ENCODE measurements around the gene ZNF532. TPM values are rescaled to one million over a fixed set of nuclear protein-coding genes. Genes with fewer than 3 reads are reported as not detected.
"Not testable (repeated sequence)": the region's sequence is repeated elsewhere in the genome, so short reads cannot be mapped to it uniquely, and the experiment has no call there.

The ZNF532 gene
- total RNA-seq, 4 donors from 2014 or later, result 16.2 to 26.9 (median 22.7) TPM

- Histone ChIP-seq H3K27me3 (no peaks in the 10 kb centered on the region), H3K27ac (no peak overlapping the region), H3K36me3 (no peaks in the 10 kb centered on the region), H3K4me1 (no peaks in the 10 kb centered on the region), H3K9me3 (no peaks in the 10 kb centered on the region), H3K4me3 (no peak overlapping the region)
- 81 to 93% methylated on average over 8 to 12 of the region's 12 CpGs for WGBS, 2 donors (ENCODE audit: low coverage in 1 of 2)
- in situ Hi-C loops (cut with MboI; ENCODE audit: low pct_ligation_motif_present in 1 of 4, low pct_unique_long_range_greater_than_20kb in 1 of 4, low sequenced_read_pairs in 3 of 4) (no loop called here), intact Hi-C loops (cut with DNase I; ENCODE audit: low total_unique reads) (no loop called here)
- TF ChIP-seq POLR2A (IDR thresholded peaks at IDR 0.05) (no peak), POLR2AphosphoS5 (IDR thresholded peaks at IDR 0.05) (no peak), EP300 (IDR thresholded peaks at IDR 0.05; ENCODE audit: low read depth) (no peak), CTCF (IDR thresholded peaks at IDR 0.05) (no peak)
- no peak for DNase-seq
Observed at GRCh38 chr18:58828399-58829121, 36.1 kb upstream of the ZNF532 start.

GRCh38 chr18:58829263-58829662 lies 35.4 kb upstream of the ZNF532 start:
- TF ChIP-seq EP300 (IDR thresholded peaks at IDR 0.05; ENCODE audit: low read depth), result no peak
- TF ChIP-seq POLR2A (IDR thresholded peaks at IDR 0.05), result no peak
- TF ChIP-seq POLR2AphosphoS5 (IDR thresholded peaks at IDR 0.05), result no peak
- H3K4me1 ChIP-seq, result no peaks in the 10 kb centered on the region
- in situ Hi-C loops (cut with MboI; ENCODE audit: low pct_ligation_motif_present in 1 of 4, low pct_unique_long_range_greater_than_20kb in 1 of 4, low sequenced_read_pairs in 3 of 4) (no loop called here), intact Hi-C loops (cut with DNase I; ENCODE audit: low total_unique reads) (no loop called here)
- H3K9me3 ChIP-seq, result no peaks in the 10 kb centered on the region
- DNase-seq, result no peak
- 74 to 80% methylated on average over 3 of the region's 3 CpGs for WGBS, 2 donors (ENCODE audit: low coverage in 1 of 2)
- H3K36me3 ChIP-seq, result no peaks in the 10 kb centered on the region
- H3K27me3 ChIP-seq, result no peaks in the 10 kb centered on the region
- H3K27ac ChIP-seq, result no peak overlapping the region
- no peak overlapping the region for H3K4me3 ChIP-seq

GRCh38 chr18:58829886-58830285 lies 34.8 kb upstream of the ZNF532 start:
- H3K4me3 ChIP-seq; H3K9me3 ChIP-seq; H3K4me1 ChIP-seq; H3K27me3 ChIP-seq; DNase-seq; H3K36me3 ChIP-seq; H3K27ac ChIP-seq; in situ Hi-C loops (cut with MboI; ENCODE audit: low pct_ligation_motif_present in 1 of 4, low pct_unique_long_range_greater_than_20kb in 1 of 4, low sequenced_read_pairs in 3 of 4); intact Hi-C loops (cut with DNase I; ENCODE audit: low total_unique reads): not testable (repeated sequence)
- WGBS, 2 donors (ENCODE audit: low coverage in 1 of 2), result 77 to 85% methylated on average over 3 of the region's 3 CpGs

GRCh38 chr18:58831606-58832005 lies 33.1 kb upstream of the ZNF532 start:
- TF ChIP-seq POLR2AphosphoS5 (IDR thresholded peaks at IDR 0.05) (no peak), CTCF (IDR thresholded peaks at IDR 0.05) (no peak)
- Histone ChIP-seq H3K4me3 (no peak overlapping the region), H3K9me3 (no peaks in the 10 kb centered on the region), H3K27me3 (no peaks in the 10 kb centered on the region), H3K36me3 (no peaks in the 10 kb centered on the region), H3K4me1 (no peaks in the 10 kb centered on the region), H3K27ac (no peak overlapping the region)
- in situ Hi-C loops (cut with MboI; ENCODE audit: low pct_ligation_motif_present in 1 of 4, low pct_unique_long_range_greater_than_20kb in 1 of 4, low sequenced_read_pairs in 3 of 4), result no loop called here
- WGBS, 2 donors (ENCODE audit: low coverage in 1 of 2), result 69 to 86% methylated on average over 1 of the region's 1 CpG
- intact Hi-C loops (cut with DNase I; ENCODE audit: low total_unique reads), result no loop called here
- DNase-seq, result no peak

- TF ChIP-seq EP300 (IDR thresholded peaks at IDR 0.05; ENCODE audit: low read depth), result no peak
- no peak for TF ChIP-seq POLR2A (IDR thresholded peaks at IDR 0.05)
- TF ChIP-seq CTCF (IDR thresholded peaks at IDR 0.05), result no peak
- no peak for TF ChIP-seq POLR2AphosphoS5 (IDR thresholded peaks at IDR 0.05)
- intact Hi-C loops (cut with DNase I; ENCODE audit: low total_unique reads), result no loop called here
- 90 to 93% methylated on average over 2 to 5 of the region's 5 CpGs for WGBS, 2 donors (ENCODE audit: low coverage in 1 of 2)
Observed at GRCh38 chr18:58838165-58838860, 26.4 kb upstream of the ZNF532 start.

More at GRCh38 chr18:58838165-58838860, 26.4 kb upstream of the ZNF532 start:
- Histone ChIP-seq H3K4me1 (peaks cover 0 to 2% (median 0%) of the 10 kb centered on the region in 4 donors), H3K27ac (no peak overlapping the region), H3K9me3 (no peaks in the 10 kb centered on the region), H3K4me3 (no peak overlapping the region), H3K27me3 (no peaks in the 10 kb centered on the region), H3K36me3 (no peaks in the 10 kb centered on the region)
- no peak for DNase-seq
- in situ Hi-C loops (cut with MboI; ENCODE audit: low pct_ligation_motif_present in 1 of 4, low pct_unique_long_range_greater_than_20kb in 1 of 4, low sequenced_read_pairs in 3 of 4), result no loop called here
